Activated CD4-positive, alpha-beta T cell treated with anti-CD3 and anti-CD28 coated beads for 48 hours (primary cell): ENCODE results near the gene RRBP1.

Source experiments
- DNase-seq: peaks from one replicate; pipeline ENCODE4 v3.0.0-alpha.2; 2020

Gene RRBP1

DNA sequence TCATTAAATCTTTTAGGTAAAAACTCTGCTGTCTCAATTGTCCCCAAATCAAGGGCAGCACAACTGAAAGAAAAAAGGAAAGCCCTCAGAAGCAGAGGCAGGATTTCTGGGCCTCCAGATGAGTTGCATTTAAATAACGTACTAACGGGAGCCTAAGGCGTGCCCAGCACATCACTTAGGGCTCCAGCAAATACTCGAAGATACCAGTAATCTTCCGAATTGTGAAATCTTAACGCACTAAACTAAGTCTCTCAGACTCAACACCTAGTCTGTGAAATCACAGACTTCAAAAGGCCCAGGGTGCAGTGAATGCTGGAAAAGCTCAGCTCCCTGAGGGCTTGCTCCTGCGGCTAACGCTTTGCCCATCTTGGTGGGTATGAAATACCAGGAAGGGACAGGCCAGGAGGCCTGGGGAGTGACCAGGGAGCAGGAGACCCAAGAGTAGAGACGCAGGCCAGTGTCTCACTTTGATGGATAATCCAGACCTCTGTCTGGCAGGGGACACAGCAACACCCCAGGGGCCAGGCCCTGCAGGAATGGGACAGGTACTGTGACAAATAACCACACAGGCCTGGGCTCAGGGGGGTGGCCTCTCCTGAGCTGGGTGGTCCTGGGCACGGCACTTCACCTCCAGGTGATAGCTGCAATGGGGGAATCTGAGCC is 36.4 kb downstream of the RRBP1 start:
- DNase-seq = no peak

DNA sequence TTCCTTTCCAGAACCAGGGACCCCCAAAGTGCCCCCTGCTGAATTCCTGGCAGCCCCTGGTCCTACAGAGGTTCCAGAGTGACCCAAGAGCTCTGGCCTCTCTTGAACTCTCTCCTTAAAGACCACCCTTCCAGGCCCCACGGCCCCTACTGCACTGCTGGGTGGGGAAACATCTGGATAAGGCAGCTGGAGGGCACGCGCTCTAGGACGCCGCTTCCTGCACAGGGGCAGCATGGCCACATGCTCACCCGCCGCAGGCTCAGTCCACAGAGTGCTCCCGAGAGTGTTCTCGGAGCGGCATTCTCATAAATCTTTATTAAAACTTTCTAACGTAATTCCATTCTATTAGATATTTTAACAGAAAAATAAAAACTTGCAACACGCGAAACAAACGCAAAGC is 37.0 kb downstream of the RRBP1 start:
- no peak for DNase-seq

DNA sequence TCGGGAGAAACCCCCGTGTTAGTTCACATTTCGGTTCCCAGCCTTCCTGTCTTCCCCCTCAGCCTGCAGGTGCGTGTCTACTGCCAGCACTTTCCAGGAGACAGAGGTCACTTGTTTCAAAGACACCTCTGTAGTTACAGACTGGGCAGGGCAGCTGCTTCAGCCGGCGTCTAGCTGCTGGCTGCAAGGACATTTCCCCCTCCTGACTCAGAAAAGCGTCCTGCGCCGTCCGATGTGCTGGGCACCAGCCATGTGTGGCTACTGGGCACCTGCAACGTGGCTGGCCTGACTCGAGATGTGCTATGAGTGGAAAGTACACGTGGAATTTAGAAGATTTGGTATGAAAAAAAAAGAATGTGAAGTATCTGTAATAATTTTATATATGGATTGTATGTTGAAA is 37.6 kb downstream of the RRBP1 start:
- no peak for DNase-seq

DNA sequence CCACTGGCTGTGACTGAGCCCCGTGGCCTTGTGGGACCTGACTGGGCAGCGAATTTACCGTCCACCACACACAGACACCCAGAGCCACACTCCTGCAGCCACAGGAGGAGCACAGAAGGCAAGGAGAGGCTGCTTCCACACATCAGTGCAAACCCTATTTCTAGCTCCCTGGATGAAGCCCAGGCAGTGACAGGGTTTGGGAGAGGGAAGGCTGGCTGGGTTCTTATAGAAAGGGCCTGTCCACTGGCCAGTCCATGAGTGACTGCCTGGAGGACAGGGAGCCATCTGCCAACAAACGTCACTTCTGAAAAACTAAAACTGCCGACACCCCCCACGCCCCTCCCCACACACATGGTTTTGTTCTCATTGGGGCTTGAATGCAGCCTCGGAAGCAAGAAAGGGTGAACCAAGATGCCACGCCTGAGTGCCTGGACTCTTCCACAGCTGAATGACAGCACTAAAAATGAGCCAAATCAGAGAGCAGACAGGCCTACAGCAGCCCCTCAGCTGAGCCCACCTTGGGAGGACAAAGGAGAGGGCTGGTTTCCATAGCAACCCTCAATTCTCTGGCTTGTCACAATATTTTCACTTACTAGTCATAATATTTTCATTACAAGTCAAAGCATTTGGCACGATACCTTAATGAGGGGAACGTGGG is 38.4 kb downstream of the RRBP1 start:
- no peak for DNase-seq

DNA sequence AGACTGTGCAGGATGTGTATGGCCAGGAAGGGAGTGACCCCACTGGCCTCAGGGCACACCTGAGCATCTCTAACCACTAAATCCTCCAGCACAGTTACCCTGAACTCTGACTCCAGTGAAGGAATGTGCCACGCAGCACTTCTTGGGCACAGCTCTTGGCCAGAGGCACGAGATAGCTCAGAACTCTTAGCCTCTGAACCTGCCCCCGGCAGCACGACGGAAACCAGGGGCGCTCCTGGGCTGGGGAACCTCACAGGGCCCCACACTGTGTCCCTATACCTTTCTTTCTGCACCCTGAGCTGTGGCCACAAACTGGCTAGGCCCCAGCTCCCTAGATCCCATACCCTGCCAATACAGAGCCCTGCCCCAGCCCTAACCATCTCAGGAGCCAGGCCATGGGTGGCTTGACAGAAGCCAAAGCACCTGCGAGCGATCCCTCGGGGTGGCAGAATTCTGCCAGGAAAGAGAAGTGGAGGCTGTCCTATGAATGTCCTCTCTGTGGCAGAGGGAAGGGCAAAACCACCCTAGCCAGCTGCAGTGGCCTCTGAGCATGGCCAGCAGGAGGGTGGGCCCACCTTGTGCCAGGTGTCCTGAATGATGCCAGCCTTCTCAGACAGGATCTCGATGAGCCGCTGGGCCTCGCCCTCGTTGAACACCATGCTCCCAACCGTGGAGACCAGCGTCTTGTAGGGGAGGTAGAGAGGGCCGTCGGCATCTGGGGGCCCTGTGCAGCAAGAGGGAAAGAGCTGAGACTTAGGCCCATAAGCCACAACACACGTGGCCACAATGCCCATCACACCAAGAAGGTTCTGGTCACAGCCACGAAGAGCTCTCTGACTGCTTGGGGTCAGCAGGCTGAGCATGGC is 39.4 kb downstream of the RRBP1 start:
- no peak for DNase-seq

DNA sequence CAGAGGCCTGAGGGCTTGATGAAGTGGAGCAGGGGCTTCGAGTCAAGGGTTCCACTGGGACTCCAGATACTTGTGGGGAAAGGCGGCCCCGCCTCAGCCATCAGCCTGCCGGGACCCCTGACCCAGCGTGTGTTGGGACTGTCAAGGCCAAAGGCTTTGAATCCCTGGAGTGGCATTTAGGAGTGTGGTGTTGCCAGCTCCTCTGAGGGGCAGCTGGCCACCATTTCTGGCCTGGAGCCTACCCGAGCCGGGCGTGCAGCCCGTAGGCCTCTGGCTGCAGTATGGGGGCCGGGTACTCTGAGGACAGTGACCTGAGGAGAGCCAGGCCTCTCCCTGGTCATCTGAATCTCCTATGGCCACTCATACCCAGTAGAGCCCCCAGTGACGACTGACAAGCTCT is 40.0 kb downstream of the RRBP1 start:
- no peak for DNase-seq

DNA sequence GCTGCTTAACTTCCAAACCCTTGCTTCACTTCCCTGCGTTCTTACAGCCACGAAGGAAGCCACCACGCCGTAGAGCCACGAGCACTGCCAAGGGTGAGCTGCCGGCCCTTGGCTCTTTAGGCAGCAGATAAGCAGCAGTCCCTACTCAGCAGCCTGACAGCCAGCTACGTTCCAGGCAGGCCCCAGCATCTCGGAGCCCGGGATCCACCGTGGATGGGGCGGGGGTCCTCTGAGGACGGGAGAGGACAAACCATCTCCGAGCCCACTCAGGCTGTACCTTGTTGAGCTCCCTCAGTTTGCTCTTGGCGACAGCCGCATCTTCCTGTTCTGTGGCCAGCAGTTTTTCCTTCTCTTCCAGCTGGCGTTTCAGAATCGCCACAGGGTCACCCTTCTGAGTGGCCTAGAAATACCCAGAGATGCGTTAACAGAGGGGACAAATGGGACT is 40.5 kb downstream of the RRBP1 start:
- DNase-seq = no peak

DNA sequence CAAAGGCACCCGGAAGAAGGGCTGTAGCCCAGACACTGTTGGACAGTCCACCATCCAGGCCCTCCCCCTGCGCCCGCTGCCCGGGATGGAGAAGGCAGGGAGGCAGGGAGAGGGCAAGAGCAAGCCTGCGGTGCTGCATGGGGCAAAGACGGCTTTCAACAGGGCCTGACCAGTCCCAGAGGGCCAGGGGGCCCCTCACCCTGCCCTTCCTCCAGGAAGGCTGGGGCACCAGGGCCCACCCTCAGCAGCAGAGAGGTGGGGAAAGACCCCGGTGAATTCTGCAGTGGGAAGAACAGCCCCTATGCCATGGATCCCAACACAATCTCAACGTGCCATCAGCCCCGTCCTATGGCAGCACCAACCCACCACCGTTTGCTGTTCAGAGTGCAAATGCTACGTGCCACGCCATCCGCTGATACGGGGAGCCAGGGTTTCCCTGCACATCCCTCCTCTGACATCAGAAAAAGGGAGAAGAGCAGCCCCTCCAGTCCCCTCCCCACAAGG is 41.1 kb downstream of the RRBP1 start:
- no peak for DNase-seq

DNA sequence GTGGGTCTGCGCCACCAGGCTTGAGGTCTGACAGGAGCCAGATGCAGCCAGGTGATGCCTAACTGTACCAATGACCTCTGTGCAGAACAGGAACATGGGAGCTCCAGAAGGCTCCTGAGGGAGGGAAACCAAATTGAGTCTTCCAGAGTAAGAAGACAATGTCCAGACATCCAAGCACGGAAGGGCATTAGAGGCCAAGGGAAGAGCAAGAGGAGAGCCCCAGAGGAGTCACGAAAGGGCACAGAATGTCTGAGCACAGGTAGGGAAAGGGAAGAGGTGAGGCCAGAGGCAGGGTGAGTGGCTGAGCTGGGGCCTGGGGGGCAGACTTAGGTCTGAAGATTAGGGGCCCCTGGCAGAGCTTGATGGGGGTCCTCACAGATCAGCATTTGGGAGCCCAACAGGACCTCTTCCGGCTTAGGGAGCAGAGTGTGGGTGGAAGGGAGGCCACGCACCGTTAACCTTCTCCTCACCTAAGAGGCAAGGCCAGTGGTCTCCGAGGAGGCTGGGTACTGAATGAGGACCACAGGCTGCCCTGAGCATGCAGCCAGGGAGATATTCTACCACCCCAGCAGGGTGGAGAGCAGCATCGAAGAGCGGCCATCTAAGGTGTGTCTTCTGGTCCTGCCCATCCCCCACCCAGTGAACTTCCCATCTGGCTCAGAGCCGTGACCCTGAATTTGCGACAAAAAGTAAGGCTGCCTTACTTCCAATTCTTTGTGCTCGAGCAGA is 41.7 kb downstream of the RRBP1 start:
- no peak for DNase-seq

DNA sequence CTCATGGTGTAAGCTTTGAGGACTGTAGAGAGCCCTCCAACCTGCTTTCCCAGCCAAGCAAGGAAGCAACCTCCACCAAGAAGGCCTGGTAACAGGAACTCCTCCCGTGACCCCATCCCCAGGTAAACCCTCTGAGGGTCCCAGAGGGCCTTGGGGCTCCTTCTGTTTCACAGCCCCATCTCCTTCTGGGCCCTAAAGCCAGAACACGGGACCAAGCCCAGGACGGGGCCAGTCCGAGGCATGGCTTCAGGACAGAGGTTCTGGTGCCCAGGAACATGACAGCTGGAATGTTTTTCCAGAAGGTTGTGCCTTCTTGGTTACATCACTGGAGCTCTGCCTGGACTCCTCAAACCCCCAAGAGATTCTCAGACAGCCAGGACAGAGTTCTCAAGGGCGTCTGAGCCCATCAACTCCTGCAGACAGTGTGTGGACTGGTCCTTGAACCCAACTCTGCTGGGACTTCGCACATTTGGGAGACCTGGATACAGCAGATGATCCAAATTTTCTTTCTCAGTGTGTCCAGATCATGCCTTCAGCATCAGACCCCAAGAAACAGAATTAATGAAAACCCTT is 43.1 kb downstream of the RRBP1 start:
- no peak for DNase-seq

DNA sequence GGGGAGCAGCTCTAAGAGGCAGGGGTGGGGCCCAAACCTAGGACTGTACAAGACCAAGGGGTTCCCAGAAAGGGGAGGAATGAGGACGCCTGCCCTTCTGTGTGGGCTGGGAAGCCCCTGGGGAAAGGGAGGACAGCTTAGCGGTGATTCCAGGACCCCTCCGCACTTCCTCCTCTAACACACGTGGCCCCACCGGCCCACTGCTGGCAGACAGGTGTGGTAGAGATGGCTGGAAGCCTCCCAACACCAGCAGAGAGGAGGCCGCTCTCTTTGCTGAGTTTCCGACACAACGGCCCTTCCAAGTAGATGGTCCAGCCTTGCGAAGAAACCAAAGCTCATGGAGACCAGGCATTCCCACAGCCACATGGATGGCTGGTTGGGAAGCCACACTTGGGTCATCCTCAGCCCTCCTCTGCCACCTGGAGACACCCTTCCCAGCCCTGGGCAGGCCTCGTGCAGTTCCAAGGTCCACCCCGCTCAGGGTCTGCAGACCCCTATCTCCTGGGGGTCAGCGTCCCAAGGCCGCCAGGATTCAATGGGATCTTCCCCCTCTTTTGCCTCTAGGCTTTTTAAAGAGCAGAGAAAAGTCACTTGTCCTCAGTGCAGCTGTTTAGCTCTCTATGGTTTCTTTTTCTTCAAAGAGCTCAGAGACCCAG is 43.9 kb downstream of the RRBP1 start:
- no peak for DNase-seq

DNA sequence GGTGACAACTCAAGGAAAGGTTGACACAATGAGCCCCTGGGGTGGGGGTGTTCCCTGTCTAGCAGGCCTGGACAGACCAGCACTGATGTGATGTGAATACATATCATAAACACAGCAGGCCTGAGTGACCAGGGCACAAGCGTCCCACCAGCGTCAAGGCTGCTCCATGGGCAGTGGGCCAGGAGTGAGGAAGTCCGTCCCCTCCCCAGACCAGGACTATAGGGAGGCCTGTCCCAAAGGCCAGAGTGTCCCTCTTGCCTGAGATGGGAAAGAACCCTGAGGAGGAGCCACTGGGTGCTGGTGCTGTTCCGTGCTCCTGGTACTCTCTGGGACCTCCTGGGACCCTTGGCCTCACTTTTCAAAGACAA is 44.6 kb downstream of the RRBP1 start:
- DNase-seq = no peak

DNA sequence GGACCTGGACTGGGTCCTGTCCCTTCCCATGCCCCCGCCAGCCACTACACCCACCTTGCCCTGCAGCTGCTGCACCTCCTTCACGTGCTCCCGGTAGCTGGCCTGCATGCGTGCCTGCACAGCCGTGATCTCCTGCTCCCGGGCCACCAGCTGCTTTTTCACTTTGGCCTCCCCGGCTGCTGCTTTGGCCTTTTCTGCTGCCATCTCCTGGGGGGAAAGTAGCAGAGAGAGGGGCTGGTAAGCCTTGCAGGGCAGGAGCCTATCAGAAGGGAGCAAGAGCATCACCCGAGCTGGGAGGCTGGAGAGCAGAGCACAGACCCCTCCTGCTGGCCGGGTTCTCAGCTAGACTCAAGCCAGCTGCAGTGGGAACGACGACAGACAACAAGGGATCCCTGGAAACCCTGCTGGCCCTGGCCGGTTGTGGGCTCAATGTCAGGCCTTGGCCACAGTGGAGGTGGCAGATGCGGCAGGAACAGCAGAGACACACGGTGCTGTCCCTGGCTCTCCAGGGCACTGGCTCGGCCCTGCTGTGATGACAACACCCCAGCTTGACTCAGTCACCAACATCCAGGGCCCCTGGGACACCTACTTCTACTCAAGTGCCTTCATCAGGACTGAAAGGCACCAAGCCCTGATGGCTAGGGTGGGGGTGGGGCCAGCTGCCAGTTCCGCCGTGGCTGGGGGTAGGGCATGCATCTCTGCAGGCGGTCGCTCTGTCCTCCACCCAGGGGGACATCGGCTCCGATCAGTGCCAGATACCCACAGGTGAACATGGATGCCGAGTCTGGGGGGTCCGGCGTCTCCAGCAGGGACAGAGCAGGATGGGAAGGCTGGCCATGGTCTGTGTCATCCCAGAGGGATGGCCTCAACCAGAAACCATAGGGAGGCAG is 45.3 kb downstream of the RRBP1 start:
- no peak for DNase-seq

DNA sequence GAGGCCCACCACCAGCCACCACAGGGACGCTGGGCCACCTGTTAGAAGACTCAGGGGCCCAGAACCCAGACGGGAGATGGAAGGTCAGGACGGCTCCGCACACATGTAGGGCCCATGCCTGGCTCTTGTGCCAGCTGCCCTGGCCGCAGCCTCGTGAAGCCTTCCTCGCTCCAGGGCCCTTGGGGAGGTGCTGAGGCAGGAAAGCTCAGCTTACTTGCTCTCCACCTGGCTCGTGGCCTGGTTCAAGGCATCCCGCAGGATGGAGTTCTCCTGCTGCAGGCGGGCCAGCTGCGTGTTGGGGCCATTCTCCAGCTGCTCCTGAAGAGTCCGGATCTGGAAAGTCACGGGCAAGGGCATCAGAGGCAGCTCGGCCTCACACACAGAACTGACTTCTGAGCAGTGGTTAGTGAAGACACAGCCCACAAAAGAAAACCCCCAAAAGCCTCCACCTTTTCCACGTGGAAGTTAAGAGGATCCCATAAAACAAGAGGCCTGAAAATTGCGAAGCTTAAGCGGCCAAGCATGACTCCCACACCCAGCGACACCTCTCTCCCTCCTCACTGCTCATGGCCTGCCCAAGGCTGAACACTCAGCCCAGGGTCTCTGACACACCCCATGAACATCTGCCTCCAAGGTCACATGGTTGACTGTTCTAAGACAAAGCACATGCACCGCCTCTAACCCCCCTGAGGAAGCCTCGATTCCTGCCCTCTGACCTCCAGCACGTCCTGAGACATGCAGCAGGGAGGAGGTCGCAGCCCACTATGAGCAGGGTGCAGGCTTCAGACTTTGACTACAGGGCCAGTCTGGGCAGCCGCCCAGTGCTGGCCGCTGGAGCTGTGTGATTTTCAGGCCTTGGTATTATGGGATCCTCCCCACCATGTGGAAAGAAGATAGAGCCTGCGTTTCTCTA is 46.5 kb downstream of the RRBP1 start:
- DNase-seq = no peak

DNA sequence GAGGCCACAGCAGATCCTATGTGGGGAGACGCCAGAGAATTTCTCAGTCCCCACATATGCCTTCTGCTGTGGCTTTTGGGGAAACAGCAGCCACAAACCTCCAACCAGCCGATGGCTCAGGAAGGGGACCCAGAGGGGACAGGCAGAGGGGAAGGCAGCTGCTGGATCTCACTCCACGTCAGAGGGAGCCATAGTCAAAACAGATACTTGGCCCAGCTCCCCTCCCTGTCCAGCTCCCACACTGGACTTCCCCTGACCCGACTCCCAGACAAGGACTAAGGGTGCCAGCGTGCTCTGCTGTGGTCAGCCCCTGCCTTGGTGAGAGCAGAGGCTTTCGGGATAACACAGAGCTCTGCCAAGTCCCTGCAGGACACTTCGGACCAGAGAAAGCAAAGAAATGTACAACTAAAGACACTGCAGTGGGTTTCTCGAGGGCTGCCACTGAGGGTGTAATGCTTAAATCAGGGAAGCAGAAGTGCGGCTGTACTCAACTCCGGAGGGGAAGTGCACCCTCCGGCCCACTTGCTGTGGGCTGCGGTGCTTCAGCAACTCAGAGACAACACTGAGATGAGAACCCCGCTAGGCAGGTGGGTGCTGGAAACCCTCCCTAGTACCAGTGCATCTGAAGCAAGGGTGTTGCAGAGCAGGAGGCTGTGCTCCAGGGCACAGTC is 47.2 kb downstream of the RRBP1 start:
- DNase-seq = no peak

DNA sequence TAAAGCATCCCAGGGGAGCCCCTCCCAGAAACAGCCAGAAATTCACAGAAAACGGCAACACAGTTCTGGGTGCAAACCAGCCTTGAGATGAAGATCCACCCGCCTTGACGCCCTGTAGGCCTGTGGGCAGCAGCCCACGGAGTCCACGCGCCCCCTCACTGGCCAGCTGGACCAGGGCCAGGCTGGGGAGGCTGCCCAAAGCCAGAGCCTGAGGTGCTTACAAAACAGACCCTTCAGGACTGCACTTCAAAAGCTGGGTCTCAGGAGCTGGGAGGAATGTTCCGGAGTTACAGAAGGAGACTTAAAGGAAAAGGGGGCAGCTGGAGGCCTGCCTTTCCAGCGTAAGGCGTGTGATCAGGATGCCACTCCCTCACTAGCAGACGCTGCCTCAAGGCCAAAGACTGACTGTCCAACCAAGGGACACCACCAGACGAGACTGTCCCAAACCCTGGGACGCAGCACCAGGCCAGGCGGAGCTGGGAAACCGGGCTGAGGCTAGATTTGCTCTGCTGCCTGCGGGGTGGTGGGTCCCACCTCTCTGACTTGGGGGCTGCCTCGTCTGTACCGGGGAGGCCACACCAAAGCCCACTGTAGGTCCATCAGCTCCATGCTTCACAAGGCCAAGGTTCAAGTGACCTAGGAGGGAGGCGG is 48.1 kb downstream of the RRBP1 start:
- DNase-seq = no peak

DNA sequence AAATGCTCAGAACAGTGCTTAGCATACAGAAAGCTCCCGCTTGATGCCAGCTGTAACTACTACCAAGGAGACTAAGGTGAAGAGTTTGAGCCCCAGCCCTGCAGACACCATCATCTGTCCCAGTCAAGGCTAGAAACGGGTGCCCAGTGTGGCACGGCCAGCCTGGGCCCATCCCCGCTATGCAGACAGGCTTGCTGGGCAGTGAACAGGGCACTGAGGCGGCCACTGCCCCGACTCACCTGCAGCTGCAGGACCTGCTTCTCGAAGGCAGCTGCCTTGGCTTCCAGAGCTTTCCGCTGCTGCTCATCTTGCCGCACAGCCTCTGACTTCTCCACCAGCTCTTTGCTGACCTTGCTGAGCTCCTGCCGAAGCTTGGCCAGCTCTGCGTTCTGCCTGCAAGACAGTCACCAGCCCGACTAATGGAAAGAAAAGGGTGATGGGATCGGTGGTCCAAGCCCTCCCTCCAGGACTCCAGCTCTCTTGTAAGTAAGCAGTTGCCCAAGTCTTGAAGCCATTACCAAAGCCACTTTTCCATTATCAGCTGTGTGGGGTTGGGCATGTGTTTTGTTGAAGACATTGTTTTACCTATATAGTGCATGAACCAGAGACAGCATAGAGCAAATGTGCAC is 48.7 kb downstream of the RRBP1 start:
- no peak for DNase-seq

DNA sequence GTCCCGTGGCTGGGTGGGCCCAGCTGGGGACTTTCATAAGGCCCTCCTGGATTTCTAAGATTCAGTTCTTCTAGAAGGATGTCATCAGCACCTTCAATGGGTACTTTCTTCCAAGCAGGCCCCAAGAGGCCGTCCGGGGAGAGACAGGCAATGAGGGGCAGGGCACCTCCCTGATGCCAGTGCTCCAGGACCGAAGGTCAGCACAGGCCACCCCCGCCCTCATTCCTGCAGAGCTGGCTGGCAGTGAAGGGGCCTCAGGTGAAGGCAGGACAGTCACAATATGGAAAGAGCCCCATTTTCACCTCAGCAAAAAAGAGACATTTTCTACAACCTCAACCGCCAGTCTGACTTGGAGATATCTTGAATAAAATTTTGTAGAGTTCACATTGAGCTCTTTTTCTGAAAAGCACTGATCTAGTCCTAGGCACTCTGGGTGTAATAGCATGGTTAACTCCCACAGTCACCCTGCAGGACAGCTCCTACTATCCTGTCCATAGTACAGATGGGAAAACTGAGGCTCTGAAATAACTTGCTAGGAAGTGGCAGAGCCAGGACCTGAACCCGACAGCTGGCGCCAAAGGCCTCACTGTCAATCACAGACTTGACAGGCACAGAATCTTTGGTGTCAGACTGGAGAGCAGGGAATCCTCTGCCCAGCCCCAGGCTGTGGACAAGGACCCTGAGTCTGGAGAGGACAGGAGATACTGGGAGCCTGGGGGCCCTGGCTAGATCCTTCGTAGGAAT is 50.3 kb downstream of the RRBP1 start:
- DNase-seq = no peak
